ENCODE measurements around the gene MSI2.

Gene MSI2

GRCh38 chr17:57407287-57408070 lies 151.2 kb downstream of the MSI2 start:
- in situ Hi-C loops (cut with MboI; ENCODE audit: low sequenced_read_pairs) = no loop called here

GRCh38 chr17:57408071-57408811 lies 151.9 kb downstream of the MSI2 start:
- in situ Hi-C loops (cut with MboI; ENCODE audit: low sequenced_read_pairs) = no loop called here

GRCh38 chr17:57410169-57410568 lies 153.8 kb downstream of the MSI2 start:
- in situ Hi-C loops (cut with MboI; ENCODE audit: low sequenced_read_pairs) = no loop called here

GRCh38 chr17:57412520-57413096 lies 156.3 kb downstream of the MSI2 start:
- in situ Hi-C loops (cut with MboI; ENCODE audit: low sequenced_read_pairs) = no loop called here

- in situ Hi-C loops (cut with MboI; ENCODE audit: low sequenced_read_pairs) = no loop called here
Measured at GRCh38 chr17:57413848-57414651, 157.7 kb downstream of the MSI2 start.

- in situ Hi-C loops (cut with MboI; ENCODE audit: low sequenced_read_pairs) = no loop called here
Measured at GRCh38 chr17:57415751-57416207, 159.5 kb downstream of the MSI2 start.

- in situ Hi-C loops (cut with MboI; ENCODE audit: low sequenced_read_pairs) = no loop called here
Measured at GRCh38 chr17:57416369-57416768, 160.0 kb downstream of the MSI2 start.

- in situ Hi-C loops (cut with MboI; ENCODE audit: low sequenced_read_pairs) = no loop called here
Measured at GRCh38 chr17:57417956-57418355, 161.6 kb downstream of the MSI2 start.

- in situ Hi-C loops (cut with MboI; ENCODE audit: low sequenced_read_pairs) = no loop called here
Measured at GRCh38 chr17:57418463-57419246, 162.3 kb downstream of the MSI2 start.

GRCh38 chr17:57419940-57420550 lies 163.7 kb downstream of the MSI2 start:
- in situ Hi-C loops (cut with MboI; ENCODE audit: low sequenced_read_pairs) = no loop called here

- in situ Hi-C loops (cut with MboI; ENCODE audit: low sequenced_read_pairs) = no loop called here
Measured at GRCh38 chr17:57420734-57421717, 164.7 kb downstream of the MSI2 start.

- in situ Hi-C loops (cut with MboI; ENCODE audit: low sequenced_read_pairs) = no loop called here
Measured at GRCh38 chr17:57422574-57423164, 166.3 kb downstream of the MSI2 start.

GRCh38 chr17:57423541-57423940 lies 167.2 kb downstream of the MSI2 start:
- in situ Hi-C loops (cut with MboI; ENCODE audit: low sequenced_read_pairs) = no loop called here

- in situ Hi-C loops (cut with MboI; ENCODE audit: low sequenced_read_pairs) = no loop called here
Measured at GRCh38 chr17:57424273-57424672, 167.9 kb downstream of the MSI2 start.

GRCh38 chr17:57424777-57425188 lies 168.5 kb downstream of the MSI2 start:
- in situ Hi-C loops (cut with MboI; ENCODE audit: low sequenced_read_pairs) = no loop called here

- in situ Hi-C loops (cut with MboI; ENCODE audit: low sequenced_read_pairs) = no loop called here
Measured at GRCh38 chr17:57425431-57425830, 169.1 kb downstream of the MSI2 start.

- in situ Hi-C loops (cut with MboI; ENCODE audit: low sequenced_read_pairs) = no loop called here
Measured at GRCh38 chr17:57425903-57426880, 169.9 kb downstream of the MSI2 start.
